Upper lobe of left lung (tissue), 4 donors: ENCODE data around the gene EHMT1.

Experiments used
- CTCF ChIP-seq, 6 experiments: fragments of 450-650 bp in 4 of 6; fragments of 200-600 bp in 2 of 6; sonication (generic) in 2 of 6; IDR thresholded peaks; one replicate each; pipeline ENCODE4 v1.5.1; 2016 to 2019; ENCODE audit warnings: antibody characterized with exemption in 6 of 6
- EP300 ChIP-seq, 4 donors: sonication (generic); formaldehyde crosslinking; IDR thresholded peaks; one replicate each; pipeline ENCODE4 v1.5.1; 2017; ENCODE audit warnings: antibody characterized with exemption in 4 of 4, control low read depth in 2 of 4
- POLR2AphosphoS5 ChIP-seq, 2 donors: sonication (generic); formaldehyde crosslinking; IDR thresholded peaks; one replicate each; pipeline ENCODE4 v1.5.1; 2017; ENCODE audit warnings: antibody characterized with exemption in 2 of 2

GRCh38 chr9:137720571-137721110 lies 101.8 kb downstream of the EHMT1 start:
- TF ChIP-seq CTCF (IDR thresholded peaks at IDR 0.05) (no peak), POLR2AphosphoS5 (IDR thresholded peaks at IDR 0.05) (no peak), EP300 (IDR thresholded peaks at IDR 0.05) (no peak)
